Fibroblast of lung (primary cell): Measurements from ENCODE around the gene METTL18.

ENCODE experiments used
- CTCF ChIP-seq, 2 donors: IDR thresholded peaks in 1 of 2; conservative IDR thresholded peaks in 1 of 2; 1 replicate in 1 of 2; 2 replicates in 1 of 2; pipeline ENCODE4 v1.5.1; 2011 to 2012; ENCODE audit warnings: low read length in 2 of 2, control low read depth in 1 of 2, inconsistent platforms in 1 of 2, low read depth in 1 of 2, mild to moderate bottlenecking in 1 of 2
- EZH2 ChIP-seq: IDR thresholded peaks from 2 replicates; pipeline ENCODE4 v1.5.1; 2012; ENCODE audit warnings: low read length, control low read depth, mild to moderate bottlenecking; ENCODE audit errors: missing control alignments

- no peak for TF ChIP-seq CTCF (conservative IDR thresholded peaks at IDR 0.05 in 1 of 2, IDR thresholded peaks at IDR 0.05 in 1 of 2; ENCODE audit: low read depth in 1 of 2, low read length in 2 of 2)
- TF ChIP-seq EZH2 = no peak
Measured at GRCh38 chr1:169833179-169833901, 38.6 kb upstream of the METTL18 start.
